Measurements from ENCODE around the gene FOXE1. TPM values are rescaled to one million over a fixed set of nuclear protein-coding genes. Genes with fewer than 3 reads are reported as not detected.

FOXE1 gene
- polyA plus RNA-seq, 2 donors, result 3.5 to 6.5 TPM

GRCh38 chr9:97813072-97813471, 40.0 kb upstream of the FOXE1 start:
- peaks cover 0 to 2% of the 10 kb centered on the region in 2 donors for H3K27me3 ChIP-seq (ENCODE audit: control insufficient read depth in 1 of 2, insufficient read depth in 2 of 2, low read length in 2 of 2)
- no peaks in the 10 kb centered on the region for H3K9me3 ChIP-seq (ENCODE audit: control insufficient read depth in 2 of 2, insufficient read depth in 1 of 2, low read depth in 1 of 2, low read length in 1 of 2)
- H3K4me3 ChIP-seq (ENCODE audit: low read depth in 1 of 2, low read length in 2 of 2), result no peak overlapping the region
- no peaks in the 10 kb centered on the region for H3K36me3 ChIP-seq (ENCODE audit: control insufficient read depth in 2 of 2, insufficient read depth in 2 of 2, low read length in 1 of 2)
- no peaks in the 10 kb centered on the region for H3K4me1 ChIP-seq (ENCODE audit: control insufficient read depth in 2 of 2, insufficient read depth in 2 of 2, low read length in 1 of 2)
- no peak overlapping the region for H3K27ac ChIP-seq (ENCODE audit: low read depth in 2 of 2, low read length in 1 of 2)

- H3K4me1 ChIP-seq (ENCODE audit: control insufficient read depth in 2 of 2, insufficient read depth in 2 of 2, low read length in 1 of 2), result no peaks in the 10 kb centered on the region
- H3K27ac ChIP-seq (ENCODE audit: low read depth in 2 of 2, low read length in 1 of 2), result no peak overlapping the region
- H3K36me3 ChIP-seq (ENCODE audit: control insufficient read depth in 2 of 2, insufficient read depth in 2 of 2, low read length in 1 of 2), result no peaks in the 10 kb centered on the region
- H3K4me3 ChIP-seq (ENCODE audit: low read depth in 1 of 2, low read length in 2 of 2), result no peak overlapping the region
- peaks cover 0 to 5% of the 10 kb centered on the region in 2 donors for H3K27me3 ChIP-seq (ENCODE audit: control insufficient read depth in 1 of 2, insufficient read depth in 2 of 2, low read length in 2 of 2)
- 70 to 87% methylated on average over 1 of the region's 1 CpG for WGBS, 2 donors
- H3K9me3 ChIP-seq (ENCODE audit: control insufficient read depth in 2 of 2, insufficient read depth in 1 of 2, low read depth in 1 of 2, low read length in 1 of 2), result no peaks in the 10 kb centered on the region
Measured at GRCh38 chr9:97819735-97820134, 33.3 kb upstream of the FOXE1 start.

GRCh38 chr9:97820373-97820772, 32.7 kb upstream of the FOXE1 start:
- Histone ChIP-seq H3K36me3 (ENCODE audit: control insufficient read depth in 2 of 2, insufficient read depth in 2 of 2, low read length in 1 of 2) (no peaks in the 10 kb centered on the region), H3K27ac (ENCODE audit: low read depth in 2 of 2, low read length in 1 of 2) (no peak overlapping the region), H3K9me3 (ENCODE audit: control insufficient read depth in 2 of 2, insufficient read depth in 1 of 2, low read depth in 1 of 2, low read length in 1 of 2) (no peaks in the 10 kb centered on the region), H3K4me3 (ENCODE audit: low read depth in 1 of 2, low read length in 2 of 2) (no peak overlapping the region), H3K27me3 (ENCODE audit: control insufficient read depth in 1 of 2, insufficient read depth in 2 of 2, low read length in 2 of 2) (peaks cover 0 to 5% of the 10 kb centered on the region in 2 donors), H3K4me1 (ENCODE audit: control insufficient read depth in 2 of 2, insufficient read depth in 2 of 2, low read length in 1 of 2) (no peaks in the 10 kb centered on the region)
- 41 to 61% methylated on average over 1 of the region's 1 CpG for WGBS, 2 donors

GRCh38 chr9:97830884-97831829, 21.9 kb upstream of the FOXE1 start:
- 36 to 39% methylated on average over 15 of the region's 15 CpGs for WGBS, 2 donors
- Histone ChIP-seq H3K27ac (ENCODE audit: low read depth in 2 of 2, low read length in 1 of 2) (peak overlapping the region in 1 of 2 donors; percentile 60), H3K9me3 (ENCODE audit: control insufficient read depth in 2 of 2, insufficient read depth in 1 of 2, low read depth in 1 of 2, low read length in 1 of 2) (no peaks in the 10 kb centered on the region), H3K4me1 (ENCODE audit: control insufficient read depth in 2 of 2, insufficient read depth in 2 of 2, low read length in 1 of 2) (peaks cover 0 to 6% of the 10 kb centered on the region in 2 donors), H3K4me3 (ENCODE audit: low read depth in 1 of 2, low read length in 2 of 2) (peak overlapping the region in 1 of 2 donors; percentile 11), H3K36me3 (ENCODE audit: control insufficient read depth in 2 of 2, insufficient read depth in 2 of 2, low read length in 1 of 2) (no peaks in the 10 kb centered on the region), H3K27me3 (ENCODE audit: control insufficient read depth in 1 of 2, insufficient read depth in 2 of 2, low read length in 2 of 2) (peaks cover 0 to 3% of the 10 kb centered on the region in 2 donors)

GRCh38 chr9:97831843-97832636, 21.0 kb upstream of the FOXE1 start:
- Histone ChIP-seq H3K9me3 (ENCODE audit: control insufficient read depth in 2 of 2, insufficient read depth in 1 of 2, low read depth in 1 of 2, low read length in 1 of 2) (no peaks in the 10 kb centered on the region), H3K27ac (ENCODE audit: low read depth in 2 of 2, low read length in 1 of 2) (no peak overlapping the region), H3K27me3 (ENCODE audit: control insufficient read depth in 1 of 2, insufficient read depth in 2 of 2, low read length in 2 of 2) (peaks cover 0 to 3% of the 10 kb centered on the region in 2 donors), H3K36me3 (ENCODE audit: control insufficient read depth in 2 of 2, insufficient read depth in 2 of 2, low read length in 1 of 2) (no peaks in the 10 kb centered on the region), H3K4me3 (ENCODE audit: low read depth in 1 of 2, low read length in 2 of 2) (no peak overlapping the region), H3K4me1 (ENCODE audit: control insufficient read depth in 2 of 2, insufficient read depth in 2 of 2, low read length in 1 of 2) (peaks cover 0 to 6% of the 10 kb centered on the region in 2 donors)
- 61 to 68% methylated on average over 10 of the region's 10 CpGs for WGBS, 2 donors

- Histone ChIP-seq H3K4me1 (ENCODE audit: control insufficient read depth in 2 of 2, insufficient read depth in 2 of 2, low read length in 1 of 2) (no peaks in the 10 kb centered on the region), H3K4me3 (ENCODE audit: low read depth in 1 of 2, low read length in 2 of 2) (no peak overlapping the region), H3K27me3 (ENCODE audit: control insufficient read depth in 1 of 2, insufficient read depth in 2 of 2, low read length in 2 of 2) (no peaks in the 10 kb centered on the region)
Measured at GRCh38 chr9:97840521-97840920, 12.5 kb upstream of the FOXE1 start.

GRCh38 chr9:97842960-97843359, 10.1 kb upstream of the FOXE1 start:
- H3K9me3 ChIP-seq (ENCODE audit: control insufficient read depth in 2 of 2, insufficient read depth in 1 of 2, low read depth in 1 of 2, low read length in 1 of 2), result peaks cover 0 to 2% of the 10 kb centered on the region in 2 donors
- H3K36me3 ChIP-seq (ENCODE audit: control insufficient read depth in 2 of 2, insufficient read depth in 2 of 2, low read length in 1 of 2), result no peaks in the 10 kb centered on the region
- no peak overlapping the region for H3K27ac ChIP-seq (ENCODE audit: low read depth in 2 of 2, low read length in 1 of 2)
- H3K4me1 ChIP-seq (ENCODE audit: control insufficient read depth in 2 of 2, insufficient read depth in 2 of 2, low read length in 1 of 2), result no peaks in the 10 kb centered on the region
- H3K27me3 ChIP-seq (ENCODE audit: control insufficient read depth in 1 of 2, insufficient read depth in 2 of 2, low read length in 2 of 2), result peaks cover 0 to under 1% of the 10 kb centered on the region in 2 donors
- 77 to 82% methylated on average over 2 of the region's 2 CpGs for WGBS, 2 donors
- no peak overlapping the region for H3K4me3 ChIP-seq (ENCODE audit: low read depth in 1 of 2, low read length in 2 of 2)

More at GRCh38 chr9:97840521-97840920, 12.5 kb upstream of the FOXE1 start:
- H3K36me3 ChIP-seq (ENCODE audit: control insufficient read depth in 2 of 2, insufficient read depth in 2 of 2, low read length in 1 of 2), result no peaks in the 10 kb centered on the region
- H3K27ac ChIP-seq (ENCODE audit: low read depth in 2 of 2, low read length in 1 of 2), result no peak overlapping the region
- peaks cover 0 to 2% of the 10 kb centered on the region in 2 donors for H3K9me3 ChIP-seq (ENCODE audit: control insufficient read depth in 2 of 2, insufficient read depth in 1 of 2, low read depth in 1 of 2, low read length in 1 of 2)

- Histone ChIP-seq H3K27ac (ENCODE audit: low read depth in 2 of 2, low read length in 1 of 2) (no peak overlapping the region), H3K36me3 (ENCODE audit: control insufficient read depth in 2 of 2, insufficient read depth in 2 of 2, low read length in 1 of 2) (no peaks in the 10 kb centered on the region), H3K4me3 (ENCODE audit: low read depth in 1 of 2, low read length in 2 of 2) (no peak overlapping the region), H3K9me3 (ENCODE audit: control insufficient read depth in 2 of 2, insufficient read depth in 1 of 2, low read depth in 1 of 2, low read length in 1 of 2) (peaks cover 0 to 2% of the 10 kb centered on the region in 2 donors), H3K27me3 (ENCODE audit: control insufficient read depth in 1 of 2, insufficient read depth in 2 of 2, low read length in 2 of 2) (peaks cover 0 to 13% of the 10 kb centered on the region in 2 donors), H3K4me1 (ENCODE audit: control insufficient read depth in 2 of 2, insufficient read depth in 2 of 2, low read length in 1 of 2) (peaks cover 0 to 4% of the 10 kb centered on the region in 2 donors)
- WGBS, 2 donors, result 62 to 67% methylated on average over 2 of the region's 2 CpGs
Measured at GRCh38 chr9:97845130-97845529, 7.9 kb upstream of the FOXE1 start.

- peaks cover 0 to 4% of the 10 kb centered on the region in 2 donors for H3K4me1 ChIP-seq (ENCODE audit: control insufficient read depth in 2 of 2, insufficient read depth in 2 of 2, low read length in 1 of 2)
- WGBS, 2 donors, result 70 to 75% methylated on average over 2 of the region's 2 CpGs
Measured at GRCh38 chr9:97845763-97846162, 7.3 kb upstream of the FOXE1 start.

More at GRCh38 chr9:97845763-97846162, 7.3 kb upstream of the FOXE1 start:
- H3K27me3 ChIP-seq (ENCODE audit: control insufficient read depth in 1 of 2, insufficient read depth in 2 of 2, low read length in 2 of 2), result peaks cover 0 to 16% of the 10 kb centered on the region in 2 donors
- H3K4me3 ChIP-seq (ENCODE audit: low read depth in 1 of 2, low read length in 2 of 2), result no peak overlapping the region
- no peak overlapping the region for H3K27ac ChIP-seq (ENCODE audit: low read depth in 2 of 2, low read length in 1 of 2)
- H3K36me3 ChIP-seq (ENCODE audit: control insufficient read depth in 2 of 2, insufficient read depth in 2 of 2, low read length in 1 of 2), result no peaks in the 10 kb centered on the region
- H3K9me3 ChIP-seq (ENCODE audit: control insufficient read depth in 2 of 2, insufficient read depth in 1 of 2, low read depth in 1 of 2, low read length in 1 of 2), result peaks cover 0 to 2% of the 10 kb centered on the region in 2 donors
